ENCODE data around the gene IL17B. TPM values are rescaled to one million over a fixed set of nuclear protein-coding genes. Genes with fewer than 3 reads are reported as not detected.

The IL17B gene
- total RNA-seq, 1 donor from 2014 or later: not detected

GRCh38 chr5:149374801-149375200 lies 4.3 kb downstream of the IL17B start:
- DNase-seq (ENCODE audit: low read depth): no peak
- H3K4me3 ChIP-seq (ENCODE audit: low read depth, low read length): no peak overlapping the region
- peaks cover 4% of the 10 kb centered on the region for H3K27me3 ChIP-seq (ENCODE audit: control insufficient read depth, insufficient read depth, low read length)
- TF ChIP-seq CTCF (IDR thresholded peaks at IDR 0.05; ENCODE audit: insufficient read depth, low read length, poor library complexity, severe bottlenecking): no peak
- H3K36me3 ChIP-seq (ENCODE audit: control insufficient read depth, insufficient read depth, low read length): no peaks in the 10 kb centered on the region

- TF ChIP-seq CTCF (IDR thresholded peaks at IDR 0.05; ENCODE audit: insufficient read depth, low read length, poor library complexity, severe bottlenecking): no peak
- no peak overlapping the region for H3K4me3 ChIP-seq (ENCODE audit: low read depth, low read length)
These were observed 4.8 kb downstream of the IL17B start for GRCh38 chr5:149374303-149374702.

GRCh38 chr5:149372932-149373331 lies 6.2 kb downstream of the IL17B start:
- no peak for TF ChIP-seq CTCF (IDR thresholded peaks at IDR 0.05; ENCODE audit: insufficient read depth, low read length, poor library complexity, severe bottlenecking)
- no peak for DNase-seq (ENCODE audit: low read depth)
- Histone ChIP-seq H3K4me3 (ENCODE audit: low read depth, low read length) (no peak overlapping the region), H3K36me3 (ENCODE audit: control insufficient read depth, insufficient read depth, low read length) (no peaks in the 10 kb centered on the region), H3K27me3 (ENCODE audit: control insufficient read depth, insufficient read depth, low read length) (no peaks in the 10 kb centered on the region)

More at GRCh38 chr5:149374303-149374702, 4.8 kb downstream of the IL17B start:
- Histone ChIP-seq H3K36me3 (ENCODE audit: control insufficient read depth, insufficient read depth, low read length) (no peaks in the 10 kb centered on the region), H3K27me3 (ENCODE audit: control insufficient read depth, insufficient read depth, low read length) (peaks cover 1% of the 10 kb centered on the region)
- no peak for DNase-seq (ENCODE audit: low read depth)

- DNase-seq (ENCODE audit: low read depth): no peak
- Histone ChIP-seq H3K36me3 (ENCODE audit: control insufficient read depth, insufficient read depth, low read length) (no peaks in the 10 kb centered on the region), H3K27me3 (ENCODE audit: control insufficient read depth, insufficient read depth, low read length) (no peaks in the 10 kb centered on the region), H3K4me3 (ENCODE audit: low read depth, low read length) (no peak overlapping the region)
- no peak for TF ChIP-seq CTCF (IDR thresholded peaks at IDR 0.05; ENCODE audit: insufficient read depth, low read length, poor library complexity, severe bottlenecking)
These were observed 6.9 kb downstream of the IL17B start for GRCh38 chr5:149372076-149372795.

- DNase-seq (ENCODE audit: low read depth): no peak
- Histone ChIP-seq H3K4me3 (ENCODE audit: low read depth, low read length) (no peak overlapping the region), H3K27me3 (ENCODE audit: control insufficient read depth, insufficient read depth, low read length) (no peaks in the 10 kb centered on the region), H3K36me3 (ENCODE audit: control insufficient read depth, insufficient read depth, low read length) (no peaks in the 10 kb centered on the region)
- TF ChIP-seq CTCF (IDR thresholded peaks at IDR 0.05; ENCODE audit: insufficient read depth, low read length, poor library complexity, severe bottlenecking): peak; percentile 94
These were observed 7.7 kb downstream of the IL17B start for GRCh38 chr5:149371296-149371962.

Measured in kidney epithelial cell (primary cell).